Lower leg skin (tissue), 3 donors: ENCODE measurements around the gene GIT2.

Experiments
- CTCF ChIP-seq, 3 donors: fragments of 450-650 bp; IDR thresholded peaks; one replicate each; pipeline ENCODE4 v1.5.1; 2016; ENCODE audit warnings: antibody characterized with exemption in 3 of 3, mild to moderate bottlenecking in 3 of 3, moderate library complexity in 2 of 3
- POLR2A ChIP-seq, 2 donors: fragments of 450-650 bp; IDR thresholded peaks; one replicate each; pipeline ENCODE4 v1.6.1; 2016 to 2017; ENCODE audit warnings: antibody characterized with exemption in 2 of 2, mild to moderate bottlenecking in 1 of 2, moderate library complexity in 1 of 2

GRCh38 chr12:109915171-109916040 is 80.8 kb downstream of the GIT2 start:
- TF ChIP-seq CTCF (IDR thresholded peaks at IDR 0.05) (no peak), POLR2A (IDR thresholded peaks at IDR 0.05) (no peak)
